ENCODE results near the gene C11orf71. TPM values are rescaled to one million over a fixed set of nuclear protein-coding genes. Genes with fewer than 3 reads are reported as not detected.

Gene C11orf71
- total and polyA plus RNA-seq, 11 donors: 2.3 to 13.4 (median 8.6) TPM

DNA sequence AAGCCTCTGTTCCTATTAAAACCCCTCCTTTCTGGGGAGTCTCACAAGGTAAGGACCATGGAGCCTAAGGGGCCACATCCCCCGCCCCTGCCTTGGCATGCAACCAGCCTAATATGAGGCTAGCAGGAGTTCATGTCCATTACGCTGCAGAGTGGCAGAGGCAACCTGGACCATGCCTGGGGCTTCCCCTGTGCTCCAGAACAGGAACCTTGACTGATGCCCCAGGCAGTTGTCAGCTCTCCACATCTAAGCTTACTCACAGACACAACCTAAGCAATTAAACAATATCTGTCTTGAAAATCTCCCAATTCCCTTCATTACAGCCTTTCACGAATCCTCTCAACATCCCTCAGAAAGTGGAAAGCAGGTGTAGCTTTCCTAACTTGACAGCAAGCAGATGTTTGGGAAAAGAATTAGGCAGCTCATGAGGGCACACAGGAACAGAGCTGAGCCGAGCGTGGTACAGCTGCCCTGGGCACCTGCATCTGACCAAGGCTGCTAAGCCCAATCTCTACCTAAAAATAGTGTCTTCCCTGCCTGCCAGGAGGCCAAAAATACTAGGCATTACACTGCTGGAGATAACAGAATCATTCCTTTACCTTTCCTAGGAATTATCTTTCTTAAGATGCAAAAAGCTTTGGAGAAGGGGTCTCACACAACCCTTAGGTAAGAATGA is 20.8 kb downstream of the C11orf71 start:
- peaks cover 0 to 5% (median 0%) of the 10 kb centered on the region in 12 donors for H3K4me1 ChIP-seq
- H3K36me3 ChIP-seq: no peaks in the 10 kb centered on the region
- ATAC-seq (peak in 3 of 4 donors; percentile 54 to 60 (median 54)), DNase-seq (no peak)
- TF ChIP-seq, protein P1, sequence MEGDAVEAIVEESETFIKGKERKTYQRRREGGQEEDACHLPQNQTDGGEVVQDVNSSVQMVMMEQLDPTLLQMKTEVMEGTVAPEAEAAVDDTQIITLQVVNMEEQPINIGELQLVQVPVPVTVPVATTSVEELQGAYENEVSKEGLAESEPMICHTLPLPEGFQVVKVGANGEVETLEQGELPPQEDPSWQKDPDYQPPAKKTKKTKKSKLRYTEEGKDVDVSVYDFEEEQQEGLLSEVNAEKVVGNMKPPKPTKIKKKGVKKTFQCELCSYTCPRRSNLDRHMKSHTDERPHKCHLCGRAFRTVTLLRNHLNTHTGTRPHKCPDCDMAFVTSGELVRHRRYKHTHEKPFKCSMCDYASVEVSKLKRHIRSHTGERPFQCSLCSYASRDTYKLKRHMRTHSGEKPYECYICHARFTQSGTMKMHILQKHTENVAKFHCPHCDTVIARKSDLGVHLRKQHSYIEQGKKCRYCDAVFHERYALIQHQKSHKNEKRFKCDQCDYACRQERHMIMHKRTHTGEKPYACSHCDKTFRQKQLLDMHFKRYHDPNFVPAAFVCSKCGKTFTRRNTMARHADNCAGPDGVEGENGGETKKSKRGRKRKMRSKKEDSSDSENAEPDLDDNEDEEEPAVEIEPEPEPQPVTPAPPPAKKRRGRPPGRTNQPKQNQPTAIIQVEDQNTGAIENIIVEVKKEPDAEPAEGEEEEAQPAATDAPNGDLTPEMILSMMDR (IDR thresholded peaks at IDR 0.05): no peak
- TF ChIP-seq POLR2A (IDR thresholded peaks at IDR 0.05): no peak
- H3K27ac ChIP-seq: no peak overlapping the region
- peaks cover 0 to 9% (median 0%) of the 10 kb centered on the region in 12 donors for H3K9me3 ChIP-seq
- no peaks in the 10 kb centered on the region for H3K27me3 ChIP-seq
- WGBS, 4 donors: 72 to 77% (median 75%) methylated on average over 5 of the region's 5 CpGs
- intact Hi-C loops (cut with DNase I): no loop called here
- H3K4me3 ChIP-seq: no peak overlapping the region

DNA sequence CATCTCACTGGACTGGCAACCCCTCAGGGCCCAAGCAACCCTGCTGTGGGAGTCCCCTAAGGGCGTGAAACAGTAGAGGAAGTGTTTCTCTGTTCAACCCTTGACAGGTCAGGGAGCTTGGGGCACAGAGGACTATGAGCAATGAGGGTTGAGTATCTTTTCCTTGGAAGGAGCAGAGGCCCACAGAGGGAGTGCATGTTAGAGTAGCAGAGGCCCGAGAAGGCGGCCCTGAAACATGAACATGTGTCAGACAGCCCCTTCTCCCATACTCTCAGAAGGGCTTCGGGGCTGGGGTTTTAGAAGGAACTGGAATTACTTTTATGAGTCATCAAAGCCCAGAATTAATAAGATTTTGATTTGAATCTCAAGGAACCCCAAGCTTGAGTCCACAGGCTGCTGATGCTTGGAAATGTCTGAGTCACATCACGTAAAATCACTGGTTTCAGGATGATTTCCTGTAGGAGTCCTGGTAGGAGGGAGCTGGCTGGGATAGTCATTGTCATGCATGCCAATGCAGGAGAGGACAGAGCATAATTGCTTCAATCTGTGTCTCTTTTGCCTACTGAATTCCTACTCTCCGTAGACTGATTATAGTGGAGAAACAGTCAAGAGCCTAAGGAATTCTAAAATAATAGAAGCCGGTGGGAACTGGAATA is 22.6 kb downstream of the C11orf71 start:
- ATAC-seq (no peak), DNase-seq (no peak)

DNA sequence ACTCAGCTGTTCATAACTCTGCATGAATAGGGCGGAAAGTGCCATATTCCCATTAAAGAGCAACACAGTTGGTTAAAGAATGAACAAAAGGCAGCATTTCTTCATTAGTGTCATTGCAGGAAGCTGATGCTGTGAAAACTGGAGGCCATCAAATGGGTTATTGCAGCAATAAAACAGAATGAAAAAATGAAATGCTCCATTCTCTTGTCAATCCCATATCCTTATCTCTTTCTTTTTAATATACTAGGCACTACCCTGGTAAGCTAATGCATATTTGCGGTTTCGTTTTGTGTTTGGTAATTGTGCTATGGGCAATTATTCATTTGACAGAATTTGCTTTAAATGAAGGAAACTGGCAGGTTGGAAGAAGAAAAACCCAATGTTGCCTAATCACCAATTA is 25.3 kb downstream of the C11orf71 start:
- WGBS, 4 donors: 88 to 96% (median 94%) methylated on average over 3 of the region's 3 CpGs
- Histone ChIP-seq H3K9me3 (no peaks in the 10 kb centered on the region), H3K4me3 (no peak overlapping the region), H3K4me1 (peaks cover 0 to 5% (median 0%) of the 10 kb centered on the region in 12 donors), H3K36me3 (no peaks in the 10 kb centered on the region), H3K27me3 (no peaks in the 10 kb centered on the region), H3K27ac (no peak overlapping the region)
- intact Hi-C loops (cut with DNase I): no loop called here
- DNase-seq (no peak), ATAC-seq (no peak)
- TF ChIP-seq, protein P1 (IDR thresholded peaks at IDR 0.05): no peak
- no peak for TF ChIP-seq POLR2A (IDR thresholded peaks at IDR 0.05)

More for the DNA sequence above, 22.6 kb downstream of the C11orf71 start:
- Histone ChIP-seq H3K4me1 (peaks cover 0 to 5% (median 0%) of the 10 kb centered on the region in 12 donors), H3K27ac (no peak overlapping the region), H3K9me3 (peaks cover 0 to 4% (median 0%) of the 10 kb centered on the region in 12 donors), H3K4me3 (no peak overlapping the region), H3K36me3 (no peaks in the 10 kb centered on the region), H3K27me3 (no peaks in the 10 kb centered on the region)
- TF ChIP-seq, protein P1 (IDR thresholded peaks at IDR 0.05): no peak
- no peak for TF ChIP-seq POLR2A (IDR thresholded peaks at IDR 0.05)
- WGBS, 4 donors: 83 to 91% (median 87%) methylated on average over 7 of the region's 7 CpGs
- intact Hi-C loops (cut with DNase I): no loop called here

DNA sequence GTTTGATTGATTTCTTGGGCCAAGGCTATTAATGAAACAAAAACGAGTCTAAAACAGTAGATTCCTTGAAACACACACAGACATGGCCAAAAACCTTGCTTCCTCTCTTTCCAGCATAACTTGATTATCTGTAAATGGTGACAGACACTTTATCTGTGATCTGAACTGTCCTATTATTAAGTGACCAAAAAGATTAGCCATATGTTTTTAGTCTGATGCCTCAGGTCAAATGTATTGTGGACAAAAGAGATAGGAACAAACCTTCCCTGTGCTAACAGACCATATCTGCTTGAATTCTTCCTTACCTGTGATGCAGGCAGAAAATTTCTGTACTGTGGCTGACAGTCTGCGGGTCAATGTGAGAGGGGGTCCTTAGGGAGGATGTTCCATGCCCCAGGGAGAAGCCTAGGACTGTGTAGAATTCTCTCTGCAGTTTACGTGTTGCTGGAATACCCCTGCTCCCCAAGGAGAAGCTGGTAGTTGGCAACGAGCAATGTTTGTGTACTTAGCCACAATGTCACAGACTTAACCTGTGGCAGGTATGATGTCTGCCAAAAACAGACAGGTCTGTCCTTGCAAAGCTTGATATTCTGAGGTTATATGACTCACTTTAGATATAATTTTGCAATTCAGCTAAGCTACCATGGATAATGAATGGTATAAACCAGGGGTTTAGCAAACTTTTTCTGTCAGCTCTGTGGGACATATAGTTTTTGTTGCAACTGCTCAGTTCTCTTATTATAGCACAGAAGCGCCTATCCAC is 31.2 kb downstream of the C11orf71 start:
- no peaks in the 10 kb centered on the region for H3K9me3 ChIP-seq
- H3K36me3 ChIP-seq: no peaks in the 10 kb centered on the region
- H3K4me1 ChIP-seq: peaks cover 0 to 4% (median 0%) of the 10 kb centered on the region in 12 donors
- 79 to 83% (median 82%) methylated on average over 5 of the region's 5 CpGs for WGBS, 4 donors
- no peak for DNase-seq
- H3K27me3 ChIP-seq: peaks cover 0 to 4% (median 0%) of the 10 kb centered on the region in 9 donors
- H3K27ac ChIP-seq: no peak overlapping the region
- no peak for ATAC-seq
- no peak overlapping the region for H3K4me3 ChIP-seq
- TF ChIP-seq POLR2A (IDR thresholded peaks at IDR 0.05): no peak
- TF ChIP-seq, protein P1 (IDR thresholded peaks at IDR 0.05): no peak
- intact Hi-C loops (cut with DNase I): no loop called here
